RKO (cell line): ENCODE data around the gene DAP.
"Not testable (repeated sequence)": the region's sequence is repeated elsewhere in the genome, so short reads cannot be mapped to it uniquely, and the experiment has no call there.

Source experiments
- DNase-seq: peaks from one replicate; pipeline ENCODE4 v3.0.0-alpha.2; 2016; ENCODE audit warnings: low spot score

DAP gene, protein sequence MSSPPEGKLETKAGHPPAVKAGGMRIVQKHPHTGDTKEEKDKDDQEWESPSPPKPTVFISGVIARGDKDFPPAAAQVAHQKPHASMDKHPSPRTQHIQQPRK

DNA sequence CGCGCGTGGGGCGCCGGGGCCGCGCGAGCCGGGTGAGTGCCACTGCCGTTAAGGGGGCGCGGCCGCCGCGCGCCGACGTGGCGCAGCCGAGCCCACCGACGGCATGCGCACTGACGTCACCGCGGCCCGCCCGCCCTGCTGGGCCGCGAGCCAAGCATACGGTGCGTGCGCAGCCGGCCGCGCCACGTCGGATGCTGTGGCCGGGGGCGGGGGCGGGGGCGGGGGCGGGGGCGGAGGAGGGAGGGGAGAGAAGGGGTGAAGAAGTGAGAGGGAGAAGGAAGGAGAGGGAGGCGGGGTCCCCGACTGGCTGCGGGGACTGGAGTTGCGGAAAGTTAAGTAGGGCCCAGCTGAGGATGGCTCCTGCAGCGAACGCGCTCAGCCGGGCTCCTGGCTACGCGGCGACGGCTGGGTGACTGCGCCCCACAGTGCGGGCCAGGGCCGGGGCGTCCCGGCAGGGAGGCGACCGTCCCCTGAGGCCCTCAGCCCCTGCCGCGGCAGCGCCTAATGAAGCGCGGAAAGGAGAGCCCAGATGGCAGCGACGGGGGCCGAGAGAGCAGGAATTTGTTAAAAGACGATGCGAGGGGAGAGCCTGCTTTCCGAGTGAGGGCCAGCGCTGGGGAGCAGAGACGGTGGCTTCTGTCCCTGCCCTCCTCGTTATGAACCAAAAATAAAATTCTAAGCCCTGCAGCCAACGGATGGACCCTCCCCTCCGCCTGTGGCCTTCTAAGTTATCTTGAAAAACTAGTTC, at the start of gene DAP:
Gene DAP (minus strand): TSS at position 50 of the 748 bp plus-strand sequence. CDS start 166 bp downstream, outside the sequence.
- peak; percentile 85 for DNase-seq

DNA sequence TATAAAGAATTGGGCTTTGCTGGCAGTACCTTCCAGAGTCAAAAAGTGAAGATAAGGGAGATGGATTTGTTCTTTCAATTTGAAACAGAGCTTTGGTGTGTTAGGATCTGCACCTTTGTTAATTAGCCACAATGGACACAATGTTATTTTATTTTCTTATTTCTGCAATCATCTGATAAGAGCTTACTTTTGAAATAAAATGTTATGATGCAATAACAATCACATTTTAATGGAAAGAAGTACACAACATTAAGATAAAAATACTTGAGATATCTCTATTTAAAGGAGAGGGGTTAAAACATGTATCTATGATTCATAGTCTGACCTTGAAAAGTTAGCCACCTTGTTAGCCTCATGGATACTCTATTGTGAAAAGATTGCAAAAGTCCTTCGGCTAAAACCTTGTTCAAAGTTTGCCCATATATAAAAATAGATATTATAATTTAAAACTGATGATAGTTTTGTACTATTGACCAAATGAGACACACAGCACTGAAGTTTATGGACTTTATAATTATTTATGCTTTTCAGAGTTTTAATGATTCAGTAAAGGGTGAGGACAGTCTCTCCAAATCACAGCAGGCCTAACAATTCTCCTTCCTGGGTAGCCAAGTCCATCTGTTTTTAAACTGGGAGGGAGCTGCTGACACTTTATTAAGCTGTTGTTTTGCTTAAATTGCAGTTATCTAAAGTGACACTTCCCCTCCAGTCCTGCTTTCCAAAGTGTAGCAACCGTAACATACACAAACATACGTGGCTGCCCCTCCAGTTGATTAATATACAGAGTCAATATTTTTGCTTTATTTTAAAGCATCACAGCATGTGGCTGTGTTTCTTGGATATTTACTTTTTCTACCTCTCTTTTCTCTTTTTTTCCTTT, 47.6 kb upstream of the DAP start:
- DNase-seq: no peak

DNA sequence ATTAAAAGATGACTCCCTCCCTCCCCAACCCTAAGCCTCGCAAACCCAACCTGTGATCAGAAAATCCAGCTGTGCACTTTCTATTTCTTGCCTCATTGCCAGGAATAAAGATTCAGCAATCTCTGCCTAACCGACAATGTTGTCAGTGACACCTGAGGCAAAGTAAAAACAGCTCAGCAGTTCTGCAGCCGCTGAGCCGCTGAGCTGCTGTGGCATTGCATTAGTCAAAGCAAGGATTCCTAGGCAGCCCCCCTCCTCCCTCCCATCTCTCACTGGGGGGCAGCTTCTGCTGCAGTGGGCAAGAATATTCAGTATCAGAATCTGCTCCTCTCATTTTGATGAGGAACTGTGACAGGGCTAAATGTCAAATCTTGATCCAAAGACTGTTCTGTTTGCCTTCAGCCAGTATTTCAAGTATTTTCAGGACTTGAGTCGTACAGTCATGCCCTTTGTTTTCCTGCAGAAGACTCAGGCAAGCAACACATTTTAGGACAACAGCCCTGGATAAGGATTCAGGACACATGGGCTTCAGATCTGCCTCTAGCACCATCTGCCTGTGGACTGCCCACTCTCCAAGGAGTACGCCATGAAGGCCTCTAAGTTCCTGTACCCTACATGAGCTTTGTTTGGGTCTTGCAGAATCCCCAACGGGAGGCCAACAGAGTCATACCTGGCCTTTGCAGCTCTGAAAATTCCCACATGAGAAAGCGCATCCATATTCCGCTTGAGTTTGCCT, 41.1 kb upstream of the DAP start:
- no peak for DNase-seq

DNA sequence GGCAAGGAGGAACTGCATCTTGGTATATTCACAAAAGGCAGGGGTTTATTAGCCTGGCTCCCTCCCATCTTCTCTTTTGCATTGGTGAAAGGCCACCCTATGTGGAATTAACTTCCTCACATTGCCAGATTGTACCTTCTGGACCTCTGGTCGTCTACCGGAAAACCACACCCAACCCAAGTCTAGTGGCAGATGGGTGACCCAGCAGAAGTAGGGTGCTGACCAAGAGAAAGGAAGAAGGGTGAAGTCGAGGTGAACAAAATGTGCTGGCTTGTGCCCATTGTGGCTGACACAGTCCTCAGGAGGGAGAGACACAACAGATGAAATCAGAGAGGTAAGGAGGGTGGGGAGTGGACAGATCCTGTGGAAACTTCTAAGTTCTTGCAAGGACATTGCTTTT, 39.8 kb upstream of the DAP start:
- DNase-seq: no peak

DNA sequence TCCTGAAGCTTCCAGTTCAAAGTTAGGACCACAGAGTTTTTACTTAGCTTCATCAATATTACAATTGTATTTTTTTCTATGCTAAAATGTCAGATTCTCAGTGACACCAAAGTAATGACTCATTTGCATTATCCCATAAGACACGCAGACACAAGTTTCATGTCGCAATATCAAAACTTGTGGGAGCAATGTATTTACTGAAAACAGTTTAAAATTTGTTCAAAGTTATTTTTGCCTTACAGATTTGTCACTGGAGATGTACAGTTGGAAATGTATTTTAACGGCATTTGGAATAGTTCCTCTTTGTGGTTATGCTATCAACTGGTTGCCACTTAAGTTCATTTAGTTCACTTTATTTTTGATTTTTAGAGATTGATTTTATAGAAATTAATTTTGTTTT, 36.2 kb upstream of the DAP start:
- DNase-seq: no peak

DNA sequence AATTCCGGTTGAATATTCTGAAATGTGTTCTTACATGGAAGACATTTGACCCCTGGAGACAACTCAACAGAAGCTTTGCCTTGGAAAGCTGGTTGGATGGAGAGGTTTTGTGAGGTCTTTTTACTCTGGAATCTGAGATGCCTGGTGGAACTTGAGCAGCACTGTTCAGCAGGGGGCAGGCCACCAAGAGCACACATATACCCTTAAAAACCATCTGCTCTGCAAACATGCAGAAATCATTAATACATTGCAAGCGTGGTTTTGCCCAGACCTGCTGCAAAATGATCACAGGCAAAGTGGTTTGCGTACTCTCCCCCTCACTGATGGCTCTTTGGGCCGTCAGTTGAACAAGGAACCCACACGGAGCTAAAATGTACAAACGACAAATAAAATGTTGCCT, 32.8 kb upstream of the DAP start:
- no peak for DNase-seq

DNA sequence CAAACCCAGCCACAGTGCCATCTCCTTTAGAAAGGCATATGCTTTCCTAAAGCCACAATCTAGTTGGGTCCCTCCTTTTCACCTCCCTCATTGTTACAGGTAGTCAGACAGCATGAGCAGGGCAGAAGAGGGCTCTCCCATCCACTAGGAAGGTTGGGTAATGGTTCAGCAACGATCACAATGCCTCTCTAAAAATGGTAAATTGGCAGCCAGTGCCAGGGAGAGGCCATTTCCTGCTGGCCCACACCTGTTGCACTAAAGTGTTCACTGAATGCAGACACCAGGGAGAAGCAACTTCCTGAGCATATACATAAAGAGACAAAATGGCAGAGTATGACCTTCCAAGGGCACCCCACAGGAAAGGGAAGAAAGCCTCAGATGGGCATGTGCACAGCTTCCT, 31.3 kb upstream of the DAP start:
- no peak for DNase-seq

DNA sequence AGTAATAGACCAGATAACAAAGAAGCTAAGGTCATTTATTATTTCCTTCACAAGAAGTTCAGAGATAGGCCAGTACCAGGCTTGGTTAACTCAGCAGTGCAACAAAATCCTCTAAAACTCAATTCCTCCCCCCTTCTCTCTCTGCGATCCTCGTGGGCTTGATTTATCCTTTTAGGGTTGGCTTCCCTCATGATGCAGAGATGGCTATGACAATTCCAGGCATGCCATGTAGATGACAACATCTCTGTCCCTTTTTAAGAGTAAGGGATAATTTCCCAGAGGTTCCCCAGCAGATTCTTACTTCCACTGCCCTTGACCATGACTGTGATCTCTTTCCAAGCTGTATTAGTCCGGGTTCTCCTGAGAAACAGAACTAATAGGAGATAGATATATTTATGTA, 28.7 kb upstream of the DAP start:
- no peak for DNase-seq

DNA sequence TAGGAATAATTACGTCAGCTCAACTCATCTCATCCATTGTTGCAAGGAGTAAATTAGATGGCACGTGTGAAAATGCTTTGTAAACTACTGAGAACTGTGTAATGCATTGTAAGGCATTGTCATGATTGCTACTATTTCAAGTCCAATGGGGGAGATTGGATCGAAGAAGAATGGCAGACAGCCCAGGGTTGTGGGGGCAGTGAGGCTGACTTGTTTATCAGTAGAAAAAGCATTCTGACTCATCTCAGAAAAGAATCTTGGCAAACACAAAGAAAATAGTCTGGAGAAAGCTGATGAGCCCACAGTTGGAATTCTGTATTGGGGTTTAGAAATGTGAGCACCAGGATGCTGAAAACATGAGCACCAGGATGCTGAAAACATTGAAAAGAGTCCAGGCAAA, 28.0 kb upstream of the DAP start:
- DNase-seq: no peak

DNA sequence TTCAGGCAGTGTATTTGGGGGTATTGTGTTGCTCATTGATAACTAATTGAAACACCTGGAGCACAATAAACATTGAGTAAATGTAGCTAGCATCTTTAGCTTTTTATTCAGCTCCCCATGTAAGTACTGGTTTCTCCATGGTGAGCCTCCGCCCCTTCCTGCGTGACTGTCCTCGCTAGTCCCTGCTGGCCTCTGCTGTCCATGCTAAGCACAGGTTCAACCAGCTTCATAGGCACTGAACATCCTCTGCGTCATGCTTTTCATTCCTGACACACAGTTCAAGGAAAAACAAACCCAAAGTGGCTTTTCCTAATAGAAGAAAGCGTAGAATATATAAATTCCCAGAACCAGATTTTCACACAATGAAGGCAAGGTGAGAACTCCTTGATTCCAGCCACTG, 27.3 kb upstream of the DAP start:
- no peak for DNase-seq

DNA sequence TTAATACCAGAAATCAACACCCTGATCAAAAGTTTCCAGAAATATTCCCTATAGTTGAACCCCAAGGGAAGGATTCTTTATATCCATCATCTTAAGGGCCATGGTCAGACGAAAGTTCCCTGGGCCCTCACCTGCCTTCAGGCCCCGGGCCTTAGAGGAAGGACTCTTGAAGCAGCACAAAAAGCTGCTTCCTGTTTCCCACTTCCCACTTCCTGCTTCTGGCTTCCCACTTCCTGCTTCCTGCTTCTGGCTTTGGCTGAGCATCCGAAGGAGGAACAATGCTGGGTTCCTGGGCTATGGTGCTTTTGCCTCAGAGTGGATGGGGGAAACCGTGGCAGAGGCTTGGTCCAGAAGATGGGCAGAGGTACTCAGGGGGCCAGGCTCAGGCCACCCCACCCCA, 25.8 kb upstream of the DAP start:
- no peak for DNase-seq

DNA sequence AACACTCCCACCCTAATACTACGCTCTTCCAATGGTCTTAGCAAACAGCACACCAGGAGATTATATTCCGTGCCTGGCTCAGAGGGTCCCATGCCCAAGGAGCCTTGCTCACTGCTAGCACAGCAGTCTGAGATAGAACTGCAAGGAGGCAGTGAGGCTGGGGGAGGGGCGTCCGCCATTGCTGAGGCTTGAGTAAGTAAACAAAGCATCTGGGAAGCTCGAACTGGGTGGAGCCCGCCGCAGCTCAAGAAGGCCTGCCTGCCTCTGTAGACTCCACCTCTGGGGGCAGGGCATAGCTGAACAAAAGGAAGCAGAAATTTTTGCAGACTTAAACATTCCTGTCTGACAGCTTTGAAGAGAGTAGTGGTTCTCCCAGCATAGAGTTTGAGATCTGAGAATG, 19.2 kb upstream of the DAP start:
- DNase-seq: not testable (repeated sequence)

DNA sequence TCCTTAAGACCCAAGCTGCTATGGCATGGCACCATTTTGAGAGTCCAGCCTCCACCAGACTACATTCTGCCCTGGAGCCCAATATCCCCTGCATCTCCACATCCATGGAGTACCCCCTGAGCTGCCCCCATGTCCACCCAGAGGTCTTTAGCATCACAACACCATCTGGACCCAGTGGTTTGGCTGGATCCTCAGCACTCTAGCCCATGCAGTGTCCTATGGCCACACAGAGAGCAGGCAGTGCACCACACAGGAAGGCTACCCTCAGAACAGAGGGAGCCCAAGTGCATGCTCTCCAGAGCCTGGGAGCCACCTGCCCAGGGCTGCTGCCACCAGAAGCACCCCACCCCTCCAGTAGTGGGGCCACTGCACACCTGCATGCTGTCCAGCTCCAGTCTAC, 18.6 kb upstream of the DAP start:
- no peak for DNase-seq

DNA sequence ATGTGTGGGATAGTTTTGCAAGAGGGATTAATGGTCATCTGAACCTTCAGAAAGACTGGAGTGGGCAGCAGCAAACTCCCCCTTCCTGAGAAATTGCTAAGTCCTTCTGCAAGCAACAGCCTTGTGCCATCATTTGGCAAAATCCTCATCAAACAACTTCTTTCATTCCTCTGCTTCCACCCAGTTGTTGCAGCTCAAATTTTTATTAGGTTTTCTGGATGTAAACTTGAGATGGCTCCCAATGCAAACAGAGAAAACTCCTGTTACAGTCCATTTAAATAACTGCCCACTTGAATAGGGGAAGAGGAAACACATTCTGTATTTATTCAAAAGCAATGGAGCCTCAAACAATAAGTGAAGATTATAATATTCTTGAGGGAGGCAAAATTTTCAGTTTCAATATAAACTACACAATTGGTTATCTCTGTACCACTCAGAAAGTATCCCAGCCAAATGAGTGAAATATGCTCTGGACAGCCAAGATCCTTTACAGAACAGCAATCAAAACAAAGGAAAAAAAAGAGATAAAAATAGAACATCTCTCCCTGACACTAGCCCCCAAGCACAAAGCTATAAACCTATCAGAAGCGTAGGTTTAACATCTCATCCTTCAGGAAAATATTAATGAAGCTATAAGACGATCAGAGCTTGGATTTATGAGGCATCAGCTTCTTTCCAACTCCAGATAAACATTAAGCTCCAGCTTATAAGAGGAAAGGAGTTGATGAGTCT, 17.3 kb upstream of the DAP start:
- no peak for DNase-seq

DNA sequence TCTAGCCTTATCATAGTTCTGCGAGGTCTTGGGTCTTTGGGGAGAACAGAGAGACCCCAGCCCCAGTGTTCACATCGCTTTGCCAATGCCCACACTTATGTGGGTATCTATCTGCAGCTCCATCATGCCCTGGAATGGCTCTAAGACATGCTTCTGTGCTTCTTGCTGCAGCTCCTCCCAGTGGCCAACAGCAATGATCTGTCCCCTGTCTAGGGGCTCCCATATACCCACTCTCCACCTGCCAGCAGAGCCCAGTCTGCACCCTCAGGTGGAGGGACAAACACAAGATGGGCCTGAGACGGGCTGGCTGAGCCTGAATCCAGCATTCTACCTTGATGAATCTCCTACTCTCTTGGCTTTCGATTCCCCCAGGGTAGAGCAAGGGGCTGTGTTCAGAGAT, 14.6 kb upstream of the DAP start:
- no peak for DNase-seq

DNA sequence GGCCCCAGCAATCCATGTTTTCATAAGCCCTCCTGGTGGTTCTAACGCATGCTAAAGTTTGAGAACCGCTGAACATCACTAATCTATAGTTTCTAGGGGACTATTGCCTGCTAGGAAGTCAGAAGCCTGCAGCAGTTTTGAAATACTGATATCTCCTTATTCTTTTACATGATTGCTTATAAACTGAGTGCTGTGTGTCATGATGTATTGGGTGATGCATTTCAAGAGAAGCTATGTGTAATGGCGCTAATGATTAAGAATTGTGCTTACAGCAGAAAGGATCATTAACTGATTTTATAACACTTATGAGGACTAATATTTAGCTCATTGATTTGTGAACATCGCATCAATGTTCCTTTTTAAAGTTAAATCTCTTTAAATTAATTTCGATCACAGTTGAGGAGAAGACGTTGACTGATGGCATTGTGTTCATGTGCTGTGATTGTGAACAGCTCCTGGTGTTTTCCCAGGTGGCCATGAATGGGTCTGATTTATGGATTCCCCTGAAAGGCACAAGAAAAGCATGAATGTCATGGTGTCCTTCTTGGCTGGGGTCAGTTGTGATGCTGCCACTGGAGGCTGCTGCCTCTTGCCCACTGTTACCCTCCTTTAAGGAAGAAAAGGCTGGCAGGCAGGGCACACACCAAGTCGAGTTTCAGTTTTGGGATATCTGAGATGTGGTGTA, 12.0 kb upstream of the DAP start:
- no peak for DNase-seq

DNA sequence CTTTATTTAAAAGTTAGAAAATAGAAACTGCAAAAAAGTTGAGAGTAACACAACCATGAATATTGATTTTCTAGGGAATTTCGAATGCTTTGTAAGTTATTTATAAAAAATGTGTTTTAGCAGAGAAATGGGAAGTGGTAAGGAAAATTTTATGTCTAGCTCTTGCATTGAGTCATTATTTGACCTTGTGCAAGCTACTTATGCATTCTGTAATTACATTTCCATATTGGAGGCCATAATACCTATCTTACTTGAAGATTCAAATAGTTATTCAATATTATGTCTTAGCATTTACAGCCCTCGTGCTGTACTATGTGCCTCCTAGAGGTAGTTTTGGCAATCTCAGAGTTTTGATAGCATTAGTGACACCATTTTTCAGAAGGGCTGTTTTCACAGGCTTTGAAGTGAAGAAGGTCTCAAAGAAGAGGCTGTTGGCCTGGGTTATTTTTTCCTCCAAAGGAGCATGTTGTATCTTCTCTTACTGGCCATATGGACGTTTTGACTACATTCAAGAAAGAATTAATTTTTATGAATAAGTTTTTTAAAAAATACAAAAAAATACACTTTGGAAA, 7.4 kb upstream of the DAP start:
- DNase-seq: no peak

DNA sequence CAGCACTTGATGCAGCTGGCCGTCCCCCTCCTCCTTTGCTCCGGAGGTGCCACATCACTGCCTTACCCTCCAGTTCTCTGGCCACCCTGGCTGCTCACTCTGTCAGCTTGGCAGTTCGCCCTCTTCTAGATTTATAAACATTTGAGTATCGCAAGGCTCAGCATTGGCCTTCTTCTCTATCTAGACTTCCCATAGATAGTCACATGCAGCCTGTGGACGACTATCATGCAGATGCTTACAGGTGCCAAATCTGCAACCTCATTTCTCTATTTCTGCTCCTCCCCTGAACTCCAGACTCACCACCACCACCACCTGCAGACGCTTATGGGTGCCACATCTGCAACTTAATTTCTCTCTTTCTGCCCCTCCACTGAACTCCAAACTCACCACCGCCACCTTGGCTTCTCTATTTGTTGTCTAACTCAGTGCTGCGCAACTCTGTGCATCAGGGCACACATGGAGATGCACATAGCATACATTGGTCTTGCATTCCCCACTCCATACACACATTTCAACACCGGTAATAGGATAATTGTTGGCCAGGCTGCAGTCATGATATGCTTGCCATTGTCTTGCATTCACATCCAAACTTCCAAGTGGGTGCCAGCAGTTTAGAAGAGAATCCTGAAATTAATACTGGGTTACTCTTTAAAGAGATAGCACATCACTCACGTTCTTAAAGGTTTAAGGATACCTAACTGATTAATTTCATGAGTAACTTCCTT, 1.9 kb upstream of the DAP start:
- no peak for DNase-seq

DNA sequence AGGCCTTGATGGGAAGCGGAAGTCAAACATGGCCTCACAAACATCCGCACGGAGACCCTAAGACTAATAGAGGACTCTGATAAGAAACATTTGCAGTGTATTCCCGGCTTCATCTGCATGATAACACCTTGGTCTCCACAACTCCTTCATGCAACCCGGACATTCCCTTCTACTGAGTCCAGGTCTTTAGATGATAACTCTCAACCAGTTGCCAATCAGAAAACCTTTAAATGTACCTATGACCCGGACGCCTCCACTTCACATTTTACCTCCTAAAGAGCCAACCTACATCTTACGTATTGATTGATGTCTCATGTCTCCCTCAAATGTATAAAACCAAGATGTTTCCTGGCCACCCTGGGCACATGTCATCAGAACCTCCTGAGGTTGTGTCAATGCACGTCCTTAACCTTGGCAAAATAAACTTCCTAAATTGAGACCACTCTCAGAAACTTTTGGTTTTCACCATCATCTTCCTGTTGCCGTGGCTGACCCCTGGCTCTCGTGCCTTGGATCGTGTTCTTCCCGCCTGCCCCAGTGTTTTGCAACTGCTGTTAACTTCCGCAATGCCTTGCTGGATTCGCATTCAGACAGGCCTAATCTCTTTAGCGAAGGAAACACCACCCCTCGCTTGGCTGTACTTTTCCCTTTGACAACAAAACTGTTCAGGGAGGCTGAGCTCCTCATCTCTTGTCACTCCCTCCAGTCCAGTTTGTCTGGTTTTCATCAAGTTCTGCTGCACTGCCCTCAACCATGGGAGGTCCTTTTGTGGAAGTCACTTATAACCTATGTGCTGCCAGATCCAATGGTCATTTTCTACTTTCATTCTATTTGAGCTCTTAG, 1.1 kb upstream of the DAP start:
- no peak for DNase-seq

DNA sequence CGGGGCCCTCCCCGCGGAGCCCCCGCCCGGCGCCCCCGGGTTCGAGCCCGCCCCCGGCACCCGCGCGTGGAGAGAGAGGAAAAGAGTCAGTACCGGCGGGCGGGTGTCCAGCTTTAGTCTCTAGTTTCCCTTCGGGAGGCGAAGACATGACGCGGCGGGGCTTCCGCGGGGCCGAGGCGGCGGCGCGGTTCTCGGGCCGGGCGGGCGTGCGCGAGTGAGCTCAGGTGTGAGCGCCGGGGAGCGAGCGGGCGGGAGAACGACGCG, 181 bp downstream of the DAP start:
- DNase-seq: no peak
